C1 segment of cervical spinal cord (tissue), 14 donors: ENCODE results near the gene RBSN.

Experiments
- DNase-seq, 14 donors: peaks; one replicate each; lab custom pipeline; 2025; lab: John Stamatoyannopoulos, UW

Gene RBSN

GRCh38 chr3:15060029-15060428 lies 38.9 kb downstream of the RBSN start:
- no peak for DNase-seq

- no peak for DNase-seq
Measured at GRCh38 chr3:15056676-15057404, 42.1 kb downstream of the RBSN start.

- no peak for DNase-seq
Measured at GRCh38 chr3:15055019-15055557, 43.9 kb downstream of the RBSN start.

- DNase-seq: no peak
Measured at GRCh38 chr3:15053541-15053940, 45.4 kb downstream of the RBSN start.

- DNase-seq: no peak
Measured at GRCh38 chr3:15052335-15053242, 46.4 kb downstream of the RBSN start.

- no peak for DNase-seq
Measured at GRCh38 chr3:15051531-15051930, 47.4 kb downstream of the RBSN start.

- DNase-seq: no peak
Measured at GRCh38 chr3:15050405-15051092, 48.4 kb downstream of the RBSN start.

GRCh38 chr3:15049584-15049983 lies 49.4 kb downstream of the RBSN start:
- no peak for DNase-seq

- DNase-seq: no peak
Measured at GRCh38 chr3:15045667-15046066, 53.3 kb downstream of the RBSN start.

GRCh38 chr3:15044326-15044725 lies 54.6 kb downstream of the RBSN start:
- no peak for DNase-seq

- no peak for DNase-seq
Measured at GRCh38 chr3:15043408-15044171, 55.4 kb downstream of the RBSN start.

GRCh38 chr3:15042936-15043335 lies 56.0 kb downstream of the RBSN start:
- DNase-seq: no peak

- DNase-seq: peak in 1 of 14 donors; percentile 10
Measured at GRCh38 chr3:15041950-15042349, 57.0 kb downstream of the RBSN start.

- no peak for DNase-seq
Measured at GRCh38 chr3:15040844-15041243, 58.1 kb downstream of the RBSN start.

- no peak for DNase-seq
Measured at GRCh38 chr3:15038306-15038705, 60.6 kb downstream of the RBSN start.

- DNase-seq: no peak
Measured at GRCh38 chr3:15033103-15033502, 65.8 kb downstream of the RBSN start.

GRCh38 chr3:15032650-15033049 lies 66.3 kb downstream of the RBSN start:
- no peak for DNase-seq

- DNase-seq: no peak
Measured at GRCh38 chr3:15029625-15030024, 69.3 kb downstream of the RBSN start.

GRCh38 chr3:15023719-15024118 lies 75.2 kb downstream of the RBSN start:
- DNase-seq: no peak

GRCh38 chr3:15023249-15023648 lies 75.7 kb downstream of the RBSN start:
- DNase-seq: no peak
